GM12891 (cell line): Measurements from ENCODE around the gene CLDN11. TPM values are rescaled to one million over a fixed set of nuclear protein-coding genes. Genes with fewer than 3 reads are reported as not detected.

Experiments used
- DNase-seq: peaks from one replicate; pipeline ENCODE4 v3.0.0; 2011; ENCODE audit warnings: low spot score; ENCODE audit not compliant: insufficient read length
- FAIRE-seq: peaks from 2 replicates; lab custom pipeline; 2011; peaks lifted over from hg19 to GRCh38; lab: Jason Lieb, UNC
- PAX5 ChIP-seq: IDR thresholded peaks from 2 replicates; pipeline ENCODE4 v1.6.1; 2011; ENCODE audit warnings: low read length, moderate library complexity, mild to moderate bottlenecking; ENCODE audit not compliant: insufficient read depth, severe bottlenecking
- POLR2A ChIP-seq: IDR thresholded peaks from 2 replicates; pipeline ENCODE4 v1.6.1; 2011; ENCODE audit warnings: low read depth, low read length, control low read depth
- POLR2AphosphoS5 ChIP-seq: IDR thresholded peaks from 2 replicates; pipeline ENCODE4 v1.6.1; 2011; ENCODE audit warnings: low read depth, low read length, control low read depth
- POU2F2 ChIP-seq: IDR thresholded peaks from 2 replicates; pipeline ENCODE4 v1.6.1; 2011; ENCODE audit warnings: low read depth, mild to moderate bottlenecking, control low read depth, low read length, moderate library complexity
- SPI1 ChIP-seq: IDR thresholded peaks from 2 replicates; pipeline ENCODE4 v1.6.1; 2011; ENCODE audit warnings: low read depth, low read length, control low read depth
- TAF1 ChIP-seq: IDR thresholded peaks from 2 replicates; pipeline ENCODE4 v1.6.1; 2011; ENCODE audit warnings: low read depth, low read length, control low read depth
- polyA plus RNA-seq: library from polyadenylated mRNA; unstranded; fragments of >200 nt; gene quantifications from one replicate; pipeline ENCODE4 v1.2.1, GENCODE V29; 2012; ENCODE audit warnings: low read depth, missing spikeins, inconsistent platforms; ENCODE audit not compliant: missing spikeins

The CLDN11 gene
- 0.22 TPM for polyA plus RNA-seq

- TF ChIP-seq SPI1 (no peak), POLR2A (no peak), POU2F2 (no peak), PAX5 (no peak), TAF1 (no peak), POLR2AphosphoS5 (no peak)
- DNase-seq (peak; percentile 38), FAIRE-seq (no peak)
These were observed at the start of gene CLDN11 for GRCh38 chr3:170418422-170419398. CLDN11 (plus strand) TSS chr3:170418868; CDS start chr3:170419067, 199 bp downstream.

GRCh38 chr3:170368921-170369320 lies 49.7 kb upstream of the CLDN11 start:
- DNase-seq, result no peak
- FAIRE-seq, result no peak
- TF ChIP-seq TAF1 (no peak), POLR2A (no peak), POU2F2 (no peak), POLR2AphosphoS5 (no peak), SPI1 (no peak), PAX5 (no peak)

- TF ChIP-seq SPI1 (no peak), POU2F2 (no peak), POLR2A (no peak), TAF1 (no peak), POLR2AphosphoS5 (no peak), PAX5 (no peak)
- FAIRE-seq, result peak; percentile 67
- no peak for DNase-seq
These were observed 46.3 kb upstream of the CLDN11 start for GRCh38 chr3:170372190-170372879.

GRCh38 chr3:170383567-170383966 lies 35.1 kb upstream of the CLDN11 start:
- no peak for DNase-seq
- TF ChIP-seq POU2F2 (no peak), PAX5 (no peak), POLR2A (no peak), SPI1 (no peak), TAF1 (no peak), POLR2AphosphoS5 (no peak)
- no peak for FAIRE-seq

GRCh38 chr3:170386468-170386867 lies 32.2 kb upstream of the CLDN11 start:
- FAIRE-seq, result no peak
- TF ChIP-seq TAF1, result no peak
- no peak for TF ChIP-seq POLR2A
- no peak for TF ChIP-seq POU2F2
- no peak for TF ChIP-seq POLR2AphosphoS5
- no peak for TF ChIP-seq SPI1
- no peak for TF ChIP-seq PAX5
- DNase-seq, result no peak

GRCh38 chr3:170387950-170388349 lies 30.7 kb upstream of the CLDN11 start:
- FAIRE-seq, result no peak
- TF ChIP-seq PAX5, result no peak
- TF ChIP-seq TAF1, result no peak
- TF ChIP-seq POLR2AphosphoS5, result no peak
- TF ChIP-seq SPI1, result no peak; the same call in 1 of the 2 replicates
- no peak for TF ChIP-seq POLR2A
- TF ChIP-seq POU2F2, result no peak
- no peak for DNase-seq

GRCh38 chr3:170391108-170391507 lies 27.6 kb upstream of the CLDN11 start:
- no peak for DNase-seq
- FAIRE-seq, result no peak
- TF ChIP-seq POU2F2 (no peak), TAF1 (no peak), POLR2AphosphoS5 (no peak), POLR2A (no peak), PAX5 (no peak), SPI1 (no peak)

- no peak for TF ChIP-seq SPI1
- no peak for TF ChIP-seq POLR2A
- FAIRE-seq, result no peak
- no peak for DNase-seq
These were observed 21.0 kb upstream of the CLDN11 start for GRCh38 chr3:170397685-170398084.

- FAIRE-seq (no peak), DNase-seq (no peak)
- TF ChIP-seq POLR2A (no peak), POU2F2 (no peak), SPI1 (no peak), TAF1 (no peak), PAX5 (no peak), POLR2AphosphoS5 (no peak)
These were observed 13.6 kb upstream of the CLDN11 start for GRCh38 chr3:170405101-170405500.
